Activated CD4-positive, alpha-beta T cell treated with anti-CD3 and anti-CD28 coated beads for 36 hours (primary cell): ENCODE results near the gene CEACAM18. TPM values are rescaled to one million over a fixed set of nuclear protein-coding genes. Genes with fewer than 3 reads are reported as not detected.
"Not testable (repeated sequence)": the region's sequence is repeated elsewhere in the genome, so short reads cannot be mapped to it uniquely, and the experiment has no call there.

ENCODE experiments used
- ATAC-seq: fragments of 200-7000 bp; cut with Tn5 transposase; one replicate; pipeline ENCODE4 v1.10.0; 2021; ENCODE audit warnings: mild to moderate bottlenecking, moderate library complexity
- CTCF ChIA-PET: fragments of 350-600 bp; sonication (Branson Sonifier 250); formaldehyde crosslinking; loops from one replicate; lab custom pipeline; 2021; ENCODE audit warnings: antibody characterized with exemption; lab: Charles Lee
- POLR2A ChIA-PET: fragments of 350-600 bp; sonication (Branson Sonifier 250); formaldehyde crosslinking; loops from one replicate; lab custom pipeline; 2021; ENCODE audit warnings: antibody characterized with exemption, inconsistent platforms; lab: Charles Lee
- DNase-seq: peaks from one replicate; pipeline ENCODE4 v3.0.0-alpha.2; 2020
- H3K27ac Mint-ChIP-seq: one replicate; pipeline ENCODE4 v1.8.0; 2021; ENCODE audit warnings: mixed read lengths
- H3K27me3 Mint-ChIP-seq: one replicate; pipeline ENCODE4 v1.8.0; 2021; ENCODE audit warnings: mixed read lengths
- H3K36me3 Mint-ChIP-seq: one replicate; pipeline ENCODE4 v1.8.0; 2021; ENCODE audit warnings: low read depth, mixed read lengths
- H3K4me1 Mint-ChIP-seq: one replicate; pipeline ENCODE4 v1.8.0; 2021; ENCODE audit warnings: mixed read lengths
- H3K4me3 Mint-ChIP-seq: one replicate; pipeline ENCODE4 v1.8.0; 2021; ENCODE audit warnings: mild to moderate bottlenecking, moderate library complexity, mixed read lengths
- H3K9me3 Mint-ChIP-seq: one replicate; pipeline ENCODE4 v1.8.0; 2021; ENCODE audit warnings: low read depth, mixed read lengths
- intact Hi-C, 2 experiments: fragments of 100-400 bp; cut with DNase I in 1 of 2; cut with micrococcal nuclease in 1 of 2; formaldehyde crosslinking; loops; one replicate each; pipeline versions ENCODE4 v1.14.2 to v1.15.1; 2022 to 2024; cut with DNase I, micrococcal nuclease
- total RNA-seq, 2 experiments: library from RNA; stranded (reverse); gene quantifications; one replicate each; pipeline ENCODE4 v1.2.3, GENCODE V29; 2021

The CEACAM18 gene
- total RNA-seq, 2 experiments from 2014 or later, result not detected

GRCh38 chr19:51491586-51491985 is 13.2 kb downstream of the CEACAM18 start:
- ChIA-PET POLR2A (no interaction called here), CTCF (interaction anchor here (1.2 kb wide), 1 partner anchor 104 kb away, joined by 3 read pairs; no protein-coding TSS in a partner anchor)
- DNase-seq (no peak), ATAC-seq (no peak)
- Mint-ChIP-seq H3K36me3 (no peaks in the 10 kb centered on the region), H3K27ac (no peak overlapping the region), H3K27me3 (peaks cover 18% of the 10 kb centered on the region), H3K4me1 (peaks cover 32% of the 10 kb centered on the region), H3K4me3 (no peak overlapping the region), H3K9me3 (no peaks in the 10 kb centered on the region)
- intact Hi-C loops, result no loop called here

DNA sequence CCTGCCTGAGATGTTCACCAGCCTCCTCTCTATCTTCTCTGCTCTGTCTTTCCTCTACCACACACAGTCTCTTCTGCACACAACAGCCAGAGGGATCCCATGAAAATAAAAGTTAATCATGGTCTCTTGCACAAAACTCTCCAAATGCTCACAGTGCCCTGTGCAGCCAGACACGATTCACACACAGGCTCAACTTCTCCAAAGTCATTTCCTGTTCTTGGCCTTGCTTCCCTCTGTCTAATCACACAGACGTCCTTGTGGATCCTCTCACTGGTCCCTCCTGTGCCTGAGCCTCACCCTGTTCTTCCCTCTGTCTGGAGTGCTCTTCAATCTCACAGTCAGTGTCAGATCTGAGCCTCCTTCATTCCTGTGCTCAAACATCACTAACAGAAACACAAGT is 15.4 kb downstream of the CEACAM18 start:
- ChIA-PET CTCF (no interaction called here), POLR2A (no interaction called here)
- ATAC-seq (no peak), DNase-seq (no peak)
- Mint-ChIP-seq H3K36me3 (no peaks in the 10 kb centered on the region), H3K9me3 (no peaks in the 10 kb centered on the region), H3K4me3 (no peak overlapping the region), H3K27ac (no peak overlapping the region), H3K27me3 (peaks cover 18% of the 10 kb centered on the region), H3K4me1 (peaks cover 24% of the 10 kb centered on the region)
- intact Hi-C loops, result no loop called here

- ATAC-seq (no peak), DNase-seq (no peak)
- Mint-ChIP-seq H3K4me1 (peaks cover 23% of the 10 kb centered on the region), H3K27ac (no peak overlapping the region), H3K36me3 (no peaks in the 10 kb centered on the region), H3K9me3 (no peaks in the 10 kb centered on the region), H3K4me3 (no peak overlapping the region), H3K27me3 (peaks cover 18% of the 10 kb centered on the region)
- POLR2A ChIA-PET, result no interaction called here
- CTCF ChIA-PET, result interaction anchor here (1.3 kb wide), 1 partner anchor 18 kb away, joined by 7 read pairs; no protein-coding TSS in a partner anchor
- intact Hi-C loops, result no loop called here
Observed at GRCh38 chr19:51497666-51498065, 19.3 kb downstream of the CEACAM18 start.

- DNase-seq, H3K9me3 Mint-ChIP-seq, H3K27me3 Mint-ChIP-seq, intact Hi-C loops, ATAC-seq, POLR2A ChIA-PET, H3K27ac Mint-ChIP-seq, H3K36me3 Mint-ChIP-seq: not testable (repeated sequence)
- H3K4me3 Mint-ChIP-seq, result peak overlapping the region; percentile 44
- CTCF ChIA-PET, result interaction anchor here (0.8 kb wide), 1 partner anchor 28 kb away, joined by 3 read pairs; no protein-coding TSS in a partner anchor
- H3K4me1 Mint-ChIP-seq, result peaks cover 11% of the 10 kb centered on the region
Observed at GRCh38 chr19:51500931-51501330, 22.6 kb downstream of the CEACAM18 start.

DNA sequence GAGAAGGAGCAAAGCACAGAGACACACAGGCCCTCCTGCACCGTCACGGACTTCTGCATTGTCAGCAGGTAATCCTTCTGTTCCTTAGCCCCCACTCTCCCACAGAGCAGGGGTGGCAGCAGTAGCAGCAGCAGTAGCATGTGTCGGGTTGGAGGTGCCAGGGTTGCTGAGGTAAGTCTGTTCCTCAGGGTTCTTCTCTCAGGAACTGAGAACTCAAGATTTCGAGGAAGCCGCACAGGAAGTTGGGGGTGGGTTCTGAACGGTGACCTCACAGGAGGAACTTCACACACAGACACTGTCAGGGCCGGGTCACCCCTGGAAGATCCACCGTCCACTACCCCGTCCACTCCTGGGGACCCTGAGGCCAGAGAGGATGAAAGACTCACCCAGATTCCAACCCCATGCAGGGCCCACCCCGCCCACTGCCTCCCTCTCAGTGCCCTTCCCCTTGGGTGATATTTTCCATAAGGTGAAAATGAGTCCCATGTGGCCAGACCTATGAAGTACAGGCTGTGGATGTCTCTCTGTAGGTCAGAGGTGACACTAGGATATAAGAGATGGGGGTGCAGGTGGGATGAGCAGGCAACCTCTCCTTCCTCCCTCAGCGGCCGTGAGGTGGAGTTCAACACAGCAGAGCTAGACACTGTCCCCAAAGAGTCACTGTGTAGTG is 23.4 kb downstream of the CEACAM18 start, which contains the start of gene SIGLEC12:
Gene SIGLEC12 (minus strand): TSS at position 207 of the 670 bp plus-strand sequence. CDS start 67 bp downstream, at position 140.
- DNase-seq (peak; percentile 56), ATAC-seq (peak; percentile 75)
- Mint-ChIP-seq H3K36me3 (no peaks in the 10 kb centered on the region), H3K4me1 (peaks cover 11% of the 10 kb centered on the region), H3K4me3 (peak within 1 kb of the TSS; percentile 44), H3K9me3 (peaks cover 10% of the 10 kb centered on the region), H3K27me3 (peaks cover 2% of the 10 kb centered on the region), H3K27ac (peak within 1 kb of the TSS; percentile 61)
- intact Hi-C loops, result no loop called here
- POLR2A ChIA-PET, result no interaction called here
- CTCF ChIA-PET, result interaction anchor here (0.8 to 4.2 kb wide), 2 partner anchors 13 to 29 kb away, joined by 3 to 27 read pairs; no protein-coding TSS in a partner anchor

- Mint-ChIP-seq H3K4me1 (peaks cover 11% of the 10 kb centered on the region), H3K36me3 (no peaks in the 10 kb centered on the region), H3K27me3 (peaks cover 2% of the 10 kb centered on the region), H3K4me3 (no peak overlapping the region), H3K27ac (no peak overlapping the region), H3K9me3 (peaks cover 10% of the 10 kb centered on the region)
- DNase-seq, result no peak
- CTCF ChIA-PET, result interaction anchor here (1.0 to 4.2 kb wide), 3 partner anchors 11 to 32 kb away, joined by 3 to 27 read pairs (median 3); no protein-coding TSS in a partner anchor
- intact Hi-C loops, result no loop called here
- ATAC-seq, result no peak
- POLR2A ChIA-PET, result no interaction called here
Observed at GRCh38 chr19:51503286-51503817, 25.0 kb downstream of the CEACAM18 start.

GRCh38 chr19:51503896-51504295 is 25.6 kb downstream of the CEACAM18 start:
- no peak for DNase-seq
- Mint-ChIP-seq H3K4me3 (no peak overlapping the region), H3K27ac (no peak overlapping the region), H3K9me3 (peaks cover 10% of the 10 kb centered on the region), H3K27me3 (peaks cover 2% of the 10 kb centered on the region), H3K36me3 (no peaks in the 10 kb centered on the region), H3K4me1 (peaks cover 11% of the 10 kb centered on the region)
- POLR2A ChIA-PET, result no interaction called here
- intact Hi-C loops, result no loop called here
- no peak for ATAC-seq
- CTCF ChIA-PET, result interaction anchor here (0.6 to 4.2 kb wide), 4 partner anchors 11 to 78 kb away, joined by 3 to 27 read pairs (median 4); no protein-coding TSS in a partner anchor

GRCh38 chr19:51505904-51506303 is 27.6 kb downstream of the CEACAM18 start:
- DNase-seq (no peak), ATAC-seq (no peak)
- peaks cover 4% of the 10 kb centered on the region for H3K27me3 Mint-ChIP-seq
- no peak overlapping the region for H3K4me3 Mint-ChIP-seq
- ChIA-PET CTCF (interaction anchor here (0.6 to 4.2 kb wide), 3 partner anchors 9 to 228 kb away, joined by 3 to 27 read pairs (median 9); no protein-coding TSS in a partner anchor), POLR2A (no interaction called here)
- peaks cover 10% of the 10 kb centered on the region for H3K9me3 Mint-ChIP-seq
- H3K27ac Mint-ChIP-seq, result no peak overlapping the region
- intact Hi-C loops, result no loop called here
- no peaks in the 10 kb centered on the region for H3K36me3 Mint-ChIP-seq
- H3K4me1 Mint-ChIP-seq, result peaks cover 15% of the 10 kb centered on the region

- H3K36me3 Mint-ChIP-seq, result no peaks in the 10 kb centered on the region
- ChIA-PET POLR2A (no interaction called here), CTCF (interaction anchor here (0.6 to 1.6 kb wide), 3 partner anchors 8 to 618 kb away, joined by 3 to 9 read pairs (median 4); no protein-coding TSS in a partner anchor)
- H3K27ac Mint-ChIP-seq, result no peak overlapping the region
- H3K4me3 Mint-ChIP-seq, result no peak overlapping the region
- H3K4me1 Mint-ChIP-seq, result peaks cover 11% of the 10 kb centered on the region
- H3K27me3 Mint-ChIP-seq, result peaks cover 9% of the 10 kb centered on the region
- peaks cover 10% of the 10 kb centered on the region for H3K9me3 Mint-ChIP-seq
- DNase-seq (no peak), ATAC-seq (no peak)
- intact Hi-C loops, result no loop called here
Observed at GRCh38 chr19:51507192-51507591, 28.9 kb downstream of the CEACAM18 start.

DNA sequence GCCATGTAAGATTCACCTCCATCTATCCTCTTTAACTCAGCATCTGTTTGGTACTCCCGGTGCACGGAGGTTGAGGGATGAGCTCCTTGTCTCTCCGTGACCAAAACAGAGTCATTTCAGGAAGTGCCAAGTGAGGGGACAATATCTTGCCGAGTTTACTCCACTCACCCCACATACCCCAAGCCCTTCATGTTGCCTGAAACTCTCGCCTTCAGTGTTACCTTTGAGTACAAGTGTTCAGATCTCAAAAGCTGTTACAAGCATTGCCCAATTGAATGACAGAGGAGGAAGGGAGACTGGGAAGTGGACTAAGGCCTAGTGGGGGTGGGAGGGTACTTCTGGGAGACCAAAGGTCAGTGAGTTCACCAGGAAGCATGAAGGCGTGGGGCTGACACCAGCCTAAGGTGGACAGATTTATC is 29.3 kb downstream of the CEACAM18 start:
- CTCF ChIA-PET, result interaction anchor here (0.6 to 1.6 kb wide), 3 partner anchors 8 to 618 kb away, joined by 3 to 9 read pairs (median 4); no protein-coding TSS in a partner anchor
- DNase-seq (no peak), ATAC-seq (no peak)
- Mint-ChIP-seq H3K9me3 (peaks cover 10% of the 10 kb centered on the region), H3K27ac (no peak overlapping the region), H3K36me3 (no peaks in the 10 kb centered on the region), H3K27me3 (peaks cover 9% of the 10 kb centered on the region), H3K4me1 (peaks cover 11% of the 10 kb centered on the region), H3K4me3 (no peak overlapping the region)
- POLR2A ChIA-PET, result no interaction called here
- intact Hi-C loops, result no loop called here

DNA sequence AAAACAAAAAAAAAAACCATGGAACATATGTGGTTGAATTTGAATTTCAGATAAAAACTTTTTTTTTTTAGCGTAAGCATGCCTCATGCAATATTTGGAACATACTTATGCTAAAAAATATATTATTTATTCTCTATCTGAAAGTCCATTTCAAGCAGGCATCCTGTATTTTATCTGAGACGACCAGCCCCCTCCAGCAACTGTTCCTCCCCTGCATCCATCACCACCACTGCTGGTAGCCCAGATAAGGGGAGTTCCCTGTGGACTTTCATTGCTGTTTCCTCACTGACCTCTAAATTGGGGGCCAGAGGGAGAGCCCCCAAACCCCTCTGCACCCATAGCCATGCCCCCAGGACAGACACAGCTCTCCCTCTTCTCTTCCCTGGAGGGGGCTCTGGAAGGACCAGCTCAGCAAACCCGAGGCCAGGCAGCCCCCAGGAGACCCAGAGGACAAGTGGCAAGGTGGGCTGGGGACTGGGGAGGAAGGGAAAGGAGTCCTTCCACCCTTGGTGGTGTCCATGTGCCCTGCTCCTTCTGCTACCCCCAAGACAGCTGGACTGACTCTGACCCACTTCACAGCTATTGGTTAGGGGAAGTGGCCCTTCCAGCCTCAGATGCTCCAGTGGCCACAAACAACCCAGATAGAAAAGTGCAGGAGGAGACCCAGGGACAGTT is 29.9 kb downstream of the CEACAM18 start:
- H3K9me3 Mint-ChIP-seq, result peaks cover 7% of the 10 kb centered on the region
- no peaks in the 10 kb centered on the region for H3K36me3 Mint-ChIP-seq
- peaks cover 11% of the 10 kb centered on the region for H3K4me1 Mint-ChIP-seq
- intact Hi-C loops, result no loop called here
- no peak overlapping the region for H3K27ac Mint-ChIP-seq
- H3K4me3 Mint-ChIP-seq, result no peak overlapping the region
- CTCF ChIA-PET, result interaction anchor here (0.6 kb wide), 1 partner anchor 62 kb away, joined by 3 read pairs; no protein-coding TSS in a partner anchor
- POLR2A ChIA-PET, result no interaction called here
- ATAC-seq (no peak), DNase-seq (no peak)
- peaks cover 9% of the 10 kb centered on the region for H3K27me3 Mint-ChIP-seq
